Spinal cord (tissue), 10 donors: Measurements from ENCODE around the gene PPP1CB. TPM values are rescaled to one million over a fixed set of nuclear protein-coding genes. Genes with fewer than 3 reads are reported as not detected.

Experiments
- DNase-seq, 6 donors: peaks; one replicate each; pipeline versions ENCODE4 v3.0.0 to v3.0.0-alpha.2; 2013 to 2015; ENCODE audit warnings: low spot score in 6 of 6, low read depth in 4 of 6
- H3K27ac ChIP-seq: one replicate; pipeline ENCODE4 v1.5.1; 2013; ENCODE audit warnings: low read depth, low read length, control low read depth
- H3K27me3 ChIP-seq: one replicate; pipeline ENCODE4 v1.6.1; 2013; ENCODE audit warnings: low read length; ENCODE audit not compliant: control insufficient read depth, insufficient read depth
- H3K36me3 ChIP-seq: one replicate; pipeline ENCODE4 v1.6.1; 2013; ENCODE audit warnings: low read length; ENCODE audit not compliant: control insufficient read depth, insufficient read depth
- H3K4me1 ChIP-seq: one replicate; pipeline ENCODE4 v1.6.1; 2013; ENCODE audit warnings: low read length; ENCODE audit not compliant: control insufficient read depth, insufficient read depth
- H3K4me3 ChIP-seq: one replicate; pipeline ENCODE4 v1.5.1; 2013; ENCODE audit warnings: low read depth, low read length, control low read depth
- H3K9me3 ChIP-seq: one replicate; pipeline ENCODE4 v1.6.1; 2013; ENCODE audit warnings: low read length; ENCODE audit not compliant: control insufficient read depth, insufficient read depth
- WGBS: methylation state at CpG from one replicate; pipeline ENCODE4 v1.1.5; 2013; ENCODE audit warnings: missing lambda C conversion rate; ENCODE audit not compliant: insufficient coverage; 5-methylcytosine and 5-hydroxymethylcytosine counted together
- polyA plus RNA-seq, 2 donors: library from polyadenylated mRNA; unstranded; fragments of 120-200 nt; gene quantifications; one replicate each; pipeline ENCODE4 v1.2.1, GENCODE V29; 2013; ENCODE audit not compliant: insufficient read length in 2 of 2
- total RNA-seq, 2 donors: library from RNA; depleted of rRNA in 1 of 2; stranded (reverse); fragments of 120-200 nt in 1 of 2; fragments of >200 nt in 1 of 2; gene quantifications; one replicate each; pipeline versions ENCODE4 v1.2.3 to v1.2.4, GENCODE V29; 2013 to 2014
- donor health status: healthy.

The PPP1CB gene
- total and polyA plus RNA-seq, 4 donors, result 149 to 324 (median 178) TPM

GRCh38 chr2:28824870-28825269, 73.2 kb downstream of the PPP1CB start:
- Histone ChIP-seq H3K27ac (no peak overlapping the region), H3K4me1 (no peaks in the 10 kb centered on the region), H3K36me3 (no peaks in the 10 kb centered on the region), H3K4me3 (no peak overlapping the region), H3K9me3 (no peaks in the 10 kb centered on the region), H3K27me3 (no peaks in the 10 kb centered on the region)
- no peak for DNase-seq

GRCh38 chr2:28828382-28828781, 76.8 kb downstream of the PPP1CB start:
- WGBS, result 83% methylated on average over 1 of the region's 2 CpGs
- Histone ChIP-seq H3K27me3 (no peaks in the 10 kb centered on the region), H3K9me3 (no peaks in the 10 kb centered on the region), H3K36me3 (no peaks in the 10 kb centered on the region), H3K4me1 (no peaks in the 10 kb centered on the region), H3K4me3 (no peak overlapping the region), H3K27ac (no peak overlapping the region)
- no peak for DNase-seq

GRCh38 chr2:28833740-28834470, 82.3 kb downstream of the PPP1CB start:
- Histone ChIP-seq H3K36me3 (no peaks in the 10 kb centered on the region), H3K4me3 (no peak overlapping the region), H3K27ac (no peak overlapping the region), H3K4me1 (no peaks in the 10 kb centered on the region), H3K27me3 (no peaks in the 10 kb centered on the region), H3K9me3 (no peaks in the 10 kb centered on the region)
- no peak for DNase-seq
- no CpG with 5 or more reads among the region's 2 CpGs for WGBS

GRCh38 chr2:28835781-28836180, 84.2 kb downstream of the PPP1CB start:
- no peak for DNase-seq
- Histone ChIP-seq H3K9me3 (no peaks in the 10 kb centered on the region), H3K36me3 (no peaks in the 10 kb centered on the region), H3K27ac (no peak overlapping the region), H3K27me3 (no peaks in the 10 kb centered on the region), H3K4me3 (no peak overlapping the region), H3K4me1 (no peaks in the 10 kb centered on the region)
- no CpG with 5 or more reads among the region's 2 CpGs for WGBS

GRCh38 chr2:28838971-28839370, 87.3 kb downstream of the PPP1CB start:
- Histone ChIP-seq H3K4me1 (no peaks in the 10 kb centered on the region), H3K9me3 (no peaks in the 10 kb centered on the region), H3K27me3 (no peaks in the 10 kb centered on the region), H3K4me3 (no peak overlapping the region), H3K36me3 (no peaks in the 10 kb centered on the region), H3K27ac (no peak overlapping the region)
- DNase-seq, result no peak
- WGBS, result no CpG with 5 or more reads among the region's 2 CpGs

GRCh38 chr2:28842042-28842441, 90.4 kb downstream of the PPP1CB start:
- H3K4me1 ChIP-seq, result no peaks in the 10 kb centered on the region
- WGBS, result 88% methylated on average over 2 of the region's 3 CpGs
- no peaks in the 10 kb centered on the region for H3K36me3 ChIP-seq
- no peaks in the 10 kb centered on the region for H3K9me3 ChIP-seq
- no peak overlapping the region for H3K4me3 ChIP-seq
- H3K27ac ChIP-seq, result no peak overlapping the region
- H3K27me3 ChIP-seq, result no peaks in the 10 kb centered on the region
- no peak for DNase-seq

Other genes starting within 250 kb of the PPP1CB start
- gene SPDYA, start 59.0 kb downstream of the PPP1CB start, total RNA-seq, result 1 to 10 TPM; 1.5 to 2.3 TPM
- 1 to 10 TPM; 1.4 to 3.7 TPM for gene SPDYA, start 59.0 kb downstream of the PPP1CB start, polyA plus RNA-seq
- gene TRMT61B, start 118.5 kb downstream of the PPP1CB start, total RNA-seq, result 10 to 100 TPM; 16.9 to 22.3 TPM
- gene TRMT61B, start 118.5 kb downstream of the PPP1CB start, polyA plus RNA-seq, result 10 to 100 TPM; 23.5 to 24.5 TPM
- 10 to 100 TPM; 39.0 to 42.7 TPM for gene WDR43, start 142.8 kb downstream of the PPP1CB start, total RNA-seq
- gene WDR43, start 142.8 kb downstream of the PPP1CB start, polyA plus RNA-seq, result 10 to 100 TPM; 19.7 to 19.9 TPM
- gene TOGARAM2, start 229.5 kb downstream of the PPP1CB start, total RNA-seq, result 1 to 10 TPM; 1.3 to 7.9 TPM
- gene TOGARAM2, start 229.5 kb downstream of the PPP1CB start, polyA plus RNA-seq, result 10 to 100 TPM in 1 of 2 donors, 1 to 10 TPM in 1; 9.0 to 10.6 TPM